NCI-H2107 treated with DMSO at 0.1 percent for 48 hours (cell line): Measurements from ENCODE around the gene DUOX2.
"Not testable (repeated sequence)": the region's sequence is repeated elsewhere in the genome, so short reads cannot be mapped to it uniquely, and the experiment has no call there.

ENCODE experiments used
- DNase-seq: peaks from one replicate; lab custom pipeline; 2025; ENCODE audit not compliant: unreplicated experiment; lab: John Stamatoyannopoulos, UW

DUOX2 gene

GRCh38 chr15:45139770-45140169 is 25.8 kb upstream of the DUOX2 start:
- DNase-seq: no peak

GRCh38 chr15:45138814-45139765 is 25.1 kb upstream of the DUOX2 start:
- DNase-seq: no peak

GRCh38 chr15:45137703-45138102 is 23.7 kb upstream of the DUOX2 start:
- no peak for DNase-seq

GRCh38 chr15:45136378-45136764 is 22.4 kb upstream of the DUOX2 start:
- no peak for DNase-seq

- not testable (repeated sequence) for DNase-seq
Measured at GRCh38 chr15:45135705-45136377, 21.9 kb upstream of the DUOX2 start.

- no peak for DNase-seq
Measured at GRCh38 chr15:45134682-45135604, 21.0 kb upstream of the DUOX2 start.

GRCh38 chr15:45134046-45134445 is 20.1 kb upstream of the DUOX2 start:
- no peak for DNase-seq

- no peak for DNase-seq
Measured at GRCh38 chr15:45133561-45133920, 19.6 kb upstream of the DUOX2 start.

GRCh38 chr15:45132844-45133560 is 19.0 kb upstream of the DUOX2 start:
- no peak for DNase-seq

- DNase-seq: no peak
Measured at GRCh38 chr15:45131510-45131909, 17.5 kb upstream of the DUOX2 start.

- DNase-seq: no peak
Measured at GRCh38 chr15:45130291-45131000, 16.5 kb upstream of the DUOX2 start.

- DNase-seq: no peak
Measured at GRCh38 chr15:45129651-45130129, 15.7 kb upstream of the DUOX2 start, which contains the start of the genes DUOX1 and DUOXA1. Gene DUOX1 (plus strand): TSS chr15:45129994. CDS start chr15:45131967, 1,973 bp downstream. Gene DUOXA1 (minus strand): TSS chr15:45129879. CDS start chr15:45123014, 6,865 bp downstream.

- DNase-seq: no peak
Measured at GRCh38 chr15:45128971-45129639, 15.1 kb upstream of the DUOX2 start.

- DNase-seq: no peak
Measured at GRCh38 chr15:45126535-45127158, 12.7 kb upstream of the DUOX2 start.

GRCh38 chr15:45123397-45123796 is 9.4 kb upstream of the DUOX2 start:
- DNase-seq: no peak

- DNase-seq: no peak
Measured at GRCh38 chr15:45122719-45123118, 8.7 kb upstream of the DUOX2 start.

GRCh38 chr15:45121706-45122417 is 7.9 kb upstream of the DUOX2 start:
- DNase-seq: no peak

GRCh38 chr15:45121020-45121419 is 7.0 kb upstream of the DUOX2 start:
- DNase-seq: no peak
